OCI-LY7 (cell line): Measurements from ENCODE around the gene LDAF1.

Experiments used
- CTCF ChIP-seq: fragments of 200-600 bp; sonication (generic); conservative IDR thresholded peaks from 2 replicates; pipeline ENCODE4 v1.5.1; 2014; ENCODE audit warnings: mild to moderate bottlenecking, antibody characterized with exemption, low read length, moderate library complexity, mixed read lengths
- EZH2phosphoT487 ChIP-seq: fragments of 200-600 bp; sonication (generic); IDR thresholded peaks from 2 replicates; pipeline ENCODE4 v1.6.1; 2018; ENCODE audit warnings: low read depth, borderline replicate concordance, mild to moderate bottlenecking, mixed run types, antibody characterized with exemption, low read length, moderate library complexity, mixed read lengths

GRCh38 chr16:21219551-21219950 is 61.1 kb downstream of the LDAF1 start:
- TF ChIP-seq CTCF (no peak), EZH2phosphoT487 (no peak)
